Endothelial cell of umbilical vein (primary cell): ENCODE results near the gene ANKRD13B. TPM values are rescaled to one million over a fixed set of nuclear protein-coding genes. Genes with fewer than 3 reads are reported as not detected.

Source experiments
- BruUV-seq: library from RNA; stranded (reverse); fragments of 400-500 nt; replicated peaks from 2 replicates; lab custom pipeline; 2021; lab: Mats Ljungman, UMichigan
- CTCF ChIA-PET: fragments of 300-600, 350-600 bp; sonication (Branson Sonifier 250); formaldehyde crosslinking; loops from one replicate; lab custom pipeline; 2021; ENCODE audit warnings: antibody characterized with exemption, inconsistent platforms; lab: Charles Lee
- POLR2A ChIA-PET: fragments of 300-600, 350-600 bp; sonication (Branson Sonifier 250); formaldehyde crosslinking; loops from one replicate; lab custom pipeline; 2021; ENCODE audit warnings: antibody characterized with exemption, inconsistent platforms; lab: Charles Lee
- DNase-seq: peaks from one replicate; pipeline ENCODE4 v3.0.0-alpha.2; 2011; ENCODE audit warnings: low read depth, low spot score
- FAIRE-seq: peaks from 2 replicates; lab custom pipeline; 2011; peaks lifted over from hg19 to GRCh38; lab: Jason Lieb, UNC
- H2AFZ ChIP-seq: 2 replicates; pipeline ENCODE4 v1.6.0; 2012; ENCODE audit warnings: low read depth, low read length, control low read depth, inconsistent platforms
- H3K27ac ChIP-seq: 2 replicates; pipeline ENCODE4 v1.5.1; 2011; ENCODE audit warnings: low read depth, mild to moderate bottlenecking, control low read depth, low read length, moderate library complexity; ENCODE audit not compliant: insufficient read depth
- H3K27me3 ChIP-seq, 2 experiments: 2 replicates each; pipeline versions ENCODE4 v1.6.0 to v1.6.1; 2011; ENCODE audit warnings: low read length in 2 of 2, mixed read lengths in 1 of 2; ENCODE audit not compliant: control insufficient read depth in 2 of 2, insufficient read depth in 2 of 2
- H3K36me3 ChIP-seq, 2 experiments: 2 replicates in 1 of 2; 3 replicates in 1 of 2; pipeline ENCODE4 v1.5.1; 2011; ENCODE audit warnings: low read length in 2 of 2, mild to moderate bottlenecking in 1 of 2, moderate library complexity in 1 of 2; ENCODE audit not compliant: control insufficient read depth in 2 of 2, insufficient read depth in 2 of 2; ENCODE audit errors: extremely low read depth in 1 of 2
- H3K4me1 ChIP-seq: 3 replicates; pipeline ENCODE4 v1.5.1; 2011; ENCODE audit warnings: mild to moderate bottlenecking, low read length; ENCODE audit not compliant: control insufficient read depth, insufficient read depth; ENCODE audit errors: extremely low read depth
- H3K4me2 ChIP-seq: 2 replicates; pipeline ENCODE4 v1.6.1; 2011; ENCODE audit warnings: low read length, control low read depth, mixed read lengths; ENCODE audit not compliant: insufficient read depth
- H3K4me3 ChIP-seq, 3 experiments: fragments of 200-600 bp in 1 of 3; sonication (generic), shearing (Covaris generic) in 1 of 3; replicated peaks in 1 of 3; 2 replicates each; pipeline ENCODE4 v1.5.1; 2011 to 2016; ENCODE audit warnings: control low read depth in 3 of 3, low read length in 3 of 3, mild to moderate bottlenecking in 2 of 3, inconsistent platforms in 1 of 3, low read depth in 1 of 3, moderate library complexity in 1 of 3; ENCODE audit not compliant: insufficient read depth in 1 of 3
- H3K79me2 ChIP-seq: 2 replicates; pipeline ENCODE4 v1.6.0; 2012; ENCODE audit warnings: low read length, inconsistent platforms; ENCODE audit not compliant: control insufficient read depth, insufficient read depth
- H3K9ac ChIP-seq: replicated peaks from 2 replicates; pipeline ENCODE3; 2011; ENCODE audit warnings: low read length, control low read depth; ENCODE audit not compliant: insufficient read depth; ENCODE audit errors: extremely low read depth
- H3K9me1 ChIP-seq: replicated peaks from 3 replicates; pipeline ENCODE4 v1.6.0; 2011; ENCODE audit warnings: mild to moderate bottlenecking, low read length; ENCODE audit not compliant: control insufficient read depth, insufficient read depth; ENCODE audit errors: extremely low read depth
- H3K9me3 ChIP-seq: replicated peaks from 2 replicates; pipeline ENCODE4 v1.5.1; 2012; ENCODE audit warnings: low read length, inconsistent platforms; ENCODE audit not compliant: control insufficient read depth, insufficient read depth
- H4K20me1 ChIP-seq: replicated peaks from 2 replicates; pipeline ENCODE3; 2011; ENCODE audit warnings: mild to moderate bottlenecking, low read length; ENCODE audit not compliant: control insufficient read depth, insufficient read depth; ENCODE audit errors: extremely low read depth
- CTCF ChIP-seq, 2 donors: IDR thresholded peaks; 1 replicate in 1 of 2; 2 replicates in 1 of 2; pipeline ENCODE4 v1.5.1; 2011; ENCODE audit warnings: low read length in 2 of 2, mild to moderate bottlenecking in 2 of 2, moderate library complexity in 2 of 2, control low read depth in 1 of 2, inconsistent platforms in 1 of 2, low read depth in 1 of 2; ENCODE audit not compliant: insufficient read depth in 1 of 2; ENCODE audit errors: extremely low read depth in 1 of 2
- EZH2 ChIP-seq: IDR thresholded peaks from 2 replicates; pipeline ENCODE4 v1.6.1; 2012; ENCODE audit warnings: borderline replicate concordance, low read depth, mild to moderate bottlenecking, moderate library complexity, low read length, inconsistent platforms; ENCODE audit not compliant: severe bottlenecking
- FOS ChIP-seq: IDR thresholded peaks from 2 replicates; pipeline ENCODE4 v1.6.1; 2011; ENCODE audit warnings: mild to moderate bottlenecking, low read length, moderate library complexity, borderline replicate concordance; ENCODE audit not compliant: insufficient read depth
- GATA2 ChIP-seq: IDR thresholded peaks from 2 replicates; pipeline ENCODE4 v1.7.0; 2011; ENCODE audit warnings: low read depth, mild to moderate bottlenecking, moderate library complexity, mixed read lengths, low read length; ENCODE audit not compliant: insufficient read length, insufficient read depth
- MAX ChIP-seq: IDR thresholded peaks from 2 replicates; pipeline ENCODE4 v1.6.1; 2011; ENCODE audit not compliant: insufficient read depth, insufficient read length
- MYC ChIP-seq: IDR thresholded peaks from one replicate; pipeline ENCODE4 v1.6.1; 2011; ENCODE audit warnings: mild to moderate bottlenecking, low read depth, low read length
- POLR2A ChIP-seq: IDR thresholded peaks from 2 replicates; pipeline ENCODE4 v1.6.1; 2012; ENCODE audit warnings: low read depth, mild to moderate bottlenecking, control low read depth, low read length
- POLR2AphosphoS5 ChIP-seq: IDR thresholded peaks from 2 replicates; pipeline ENCODE4 v1.6.1; 2012; ENCODE audit warnings: low read depth, mild to moderate bottlenecking, control low read depth, low read length, moderate library complexity; ENCODE audit not compliant: insufficient read depth
- dilution Hi-C: fragments of 300-500 bp; cut with MboI; formaldehyde crosslinking; loops from one replicate; pipeline ENCODE4 v1.15.0; 2019; ENCODE audit warnings: low sequenced_read_pairs; ENCODE audit not compliant: extremely low pct_ligation_motif_present
- intact Hi-C: fragments of 100-400 bp; cut with micrococcal nuclease; formaldehyde crosslinking; loops from one replicate; pipeline ENCODE4 v1.10.0; 2022
- polyA plus RNA-seq, 4 experiments: library from polyadenylated mRNA; depleted of rRNA in 3 of 4; stranded (reverse) in 3 of 4; unstranded in 1 of 4; fragments of >200 nt; gene quantifications; 2 replicates each; pipeline versions ENCODE4 v1.2.1 to v1.2.3, GENCODE V29; 2011 to 2012; ENCODE audit warnings: missing spikeins in 1 of 4
- total RNA-seq: library from RNA; stranded (reverse); gene quantifications from 2 replicates; pipeline ENCODE4 v1.2.3, GENCODE V29; 2021

Gene ANKRD13B
- total and polyA plus RNA-seq, 2 donors (not counting 3 experiments of a cell fraction or from before 2014, with no cell fraction given), result 21.1 to 23.2 TPM

GRCh38 chr17:29613352-29613837 is 20.5 kb downstream of the ANKRD13B start:
- H3K79me2 ChIP-seq, result no peaks in the 10 kb centered on the region
- no peaks in the 10 kb centered on the region for H3K9me3 ChIP-seq
- peak overlapping the region; percentile 74 for H2AFZ ChIP-seq
- no peak overlapping the region for H3K27ac ChIP-seq
- TF ChIP-seq POLR2AphosphoS5, result peak; percentile 85
- TF ChIP-seq FOS, result no peak
- TF ChIP-seq MYC, result peak; percentile 74
- peak; percentile 98 for TF ChIP-seq MAX
- no peak for TF ChIP-seq EZH2
- TF ChIP-seq POLR2A, result peak; percentile 19
- peak; percentile 94 to 96 for TF ChIP-seq CTCF (IDR thresholded peaks at IDR 0.05; ENCODE audit: extremely low read depth in 1 of 2, insufficient read depth in 1 of 2, low read depth in 1 of 2, low read length in 2 of 2)
- no peak for TF ChIP-seq GATA2
- dilution Hi-C loops (no loop called here), intact Hi-C loops (loop anchor here (1.0 kb wide), 2 partner anchors 22 to 33 kb away; no protein-coding TSS in a partner anchor)
- peaks cover 31% of the 10 kb centered on the region for H3K4me1 ChIP-seq
- no TSS peak for BruUV-seq
- H3K9ac ChIP-seq, result no peak overlapping the region
- peaks cover 0 to 4% of the 10 kb centered on the region in 2 experiments for H3K36me3 ChIP-seq
- H3K4me3 ChIP-seq, result peak overlapping the region in 1 of 3 experiments; percentile 13
- no peaks in the 10 kb centered on the region for H3K27me3 ChIP-seq
- DNase-seq (peak; percentile 90), FAIRE-seq (peak; percentile 90)
- ChIA-PET CTCF (interaction anchor here (0.6 to 6.9 kb wide), 24 partner anchors 9 to 490 kb away, joined by 3 to 113 read pairs (median 5); partner anchors contain the start of genes ANKRD13B and SSH2), POLR2A (interaction anchor here (0.7 kb wide), 1 partner anchor 196 kb away, joined by 3 read pairs; no protein-coding TSS in a partner anchor)
- no peaks in the 10 kb centered on the region for H4K20me1 ChIP-seq
- H3K4me2 ChIP-seq, result peak overlapping the region; percentile 18
- H3K9me1 ChIP-seq, result no peaks in the 10 kb centered on the region
